Upper lobe of right lung (tissue), 1 donor: Measurements from ENCODE around the gene TSPAN5. TPM values are rescaled to one million over a fixed set of nuclear protein-coding genes. Genes with fewer than 3 reads are reported as not detected.
"Not testable (repeated sequence)": the region's sequence is repeated elsewhere in the genome, so short reads cannot be mapped to it uniquely, and the experiment has no call there.

Experiments used
- ATAC-seq: fragments of 200-7000 bp; cut with Tn5 transposase; one replicate; pipeline ENCODE4 v1.9.1; 2020; ENCODE audit warnings: mild to moderate bottlenecking, moderate library complexity
- DNase-seq: peaks from one replicate; pipeline ENCODE4 v3.0.0-alpha.2; 2020
- H3K27ac ChIP-seq: fragments of 200-600 bp; one replicate; pipeline ENCODE4 v1.8.0; 2022
- H3K27me3 ChIP-seq: fragments of 200-600 bp; one replicate; pipeline ENCODE4 v1.8.0; 2022; ENCODE audit warnings: mild to moderate bottlenecking
- H3K36me3 ChIP-seq: fragments of 200-600 bp; one replicate; pipeline ENCODE4 v1.8.0; 2022
- H3K4me1 ChIP-seq: fragments of 200-600 bp; one replicate; pipeline ENCODE4 v1.8.0; 2022
- H3K4me3 ChIP-seq: fragments of 200-600 bp; one replicate; pipeline ENCODE4 v1.8.0; 2022; ENCODE audit warnings: mild to moderate bottlenecking
- H3K9me3 ChIP-seq: fragments of 200-600 bp; one replicate; pipeline ENCODE4 v1.8.0; 2022
- CTCF ChIP-seq: fragments of 200-600 bp; IDR thresholded peaks from one replicate; pipeline ENCODE4 v1.8.0; 2022; ENCODE audit warnings: antibody characterized with exemption
- intact Hi-C: fragments of 100-400 bp; cut with DNase I; formaldehyde crosslinking; loops from one replicate; pipeline ENCODE4 v1.11.0; 2022
- total RNA-seq: library from RNA; stranded (reverse); fragmentation: NEBNext Ultra II Directional; extraction: Animal tissue kit (Norgen Biotek cat#: 25700); gene quantifications from one replicate; pipeline ENCODE4 v1.2.1, GENCODE V29; 2021
- donor health status: DM: no; HTN: yes; CAD: no; lungs with severe emphysema.

The TSPAN5 gene
- total RNA-seq, 1 donor from 2014 or later = 6.9 TPM

DNA sequence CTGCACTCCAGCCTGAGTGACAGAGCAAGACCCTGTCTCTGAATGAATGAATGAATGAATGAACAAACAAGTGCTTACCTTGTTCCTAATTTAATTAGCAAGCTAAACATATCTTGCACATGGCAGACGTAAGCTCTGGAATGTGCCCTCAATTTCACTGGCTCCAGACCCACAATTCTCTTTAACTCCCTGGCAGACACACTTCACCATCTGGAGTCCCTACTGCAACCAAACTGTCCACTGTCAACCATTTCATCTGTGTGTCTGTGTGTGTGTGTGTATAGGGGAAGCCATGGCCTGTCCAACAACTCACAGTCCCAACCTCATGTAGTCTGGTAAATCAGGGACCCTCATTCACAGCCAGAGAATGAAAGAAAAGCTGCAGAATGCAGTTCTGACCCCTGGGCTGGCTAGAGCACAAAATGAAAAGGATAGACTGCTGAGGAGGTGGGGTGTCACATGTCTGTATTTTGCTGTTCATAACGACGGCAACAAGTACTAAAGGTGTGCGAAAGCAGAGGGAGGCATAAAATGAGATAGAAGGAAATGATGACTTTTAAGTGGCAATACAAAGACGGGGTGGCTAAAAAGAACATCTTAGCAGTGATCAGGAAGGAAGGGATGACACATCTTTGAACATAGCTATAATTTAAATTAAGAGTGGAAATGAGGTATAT lies 114.1 kb downstream of the TSPAN5 start:
- no peak overlapping the region for H3K27ac ChIP-seq
- H3K4me1 ChIP-seq = no peaks in the 10 kb centered on the region
- no peak for TF ChIP-seq CTCF
- H3K9me3 ChIP-seq = no peaks in the 10 kb centered on the region
- no peaks in the 10 kb centered on the region for H3K36me3 ChIP-seq
- intact Hi-C loops = no loop called here
- no peak for DNase-seq
- H3K27me3 ChIP-seq = no peaks in the 10 kb centered on the region
- no peak overlapping the region for H3K4me3 ChIP-seq
- no peak for ATAC-seq

GRCh38 chr4:98542011-98542410 lies 116.4 kb downstream of the TSPAN5 start:
- DNase-seq (no peak), ATAC-seq (no peak)
- Histone ChIP-seq H3K27ac (no peak overlapping the region), H3K36me3 (no peaks in the 10 kb centered on the region), H3K27me3 (no peaks in the 10 kb centered on the region), H3K4me1 (no peaks in the 10 kb centered on the region), H3K9me3 (no peaks in the 10 kb centered on the region), H3K4me3 (no peak overlapping the region)
- intact Hi-C loops = no loop called here
- TF ChIP-seq CTCF = no peak

DNA sequence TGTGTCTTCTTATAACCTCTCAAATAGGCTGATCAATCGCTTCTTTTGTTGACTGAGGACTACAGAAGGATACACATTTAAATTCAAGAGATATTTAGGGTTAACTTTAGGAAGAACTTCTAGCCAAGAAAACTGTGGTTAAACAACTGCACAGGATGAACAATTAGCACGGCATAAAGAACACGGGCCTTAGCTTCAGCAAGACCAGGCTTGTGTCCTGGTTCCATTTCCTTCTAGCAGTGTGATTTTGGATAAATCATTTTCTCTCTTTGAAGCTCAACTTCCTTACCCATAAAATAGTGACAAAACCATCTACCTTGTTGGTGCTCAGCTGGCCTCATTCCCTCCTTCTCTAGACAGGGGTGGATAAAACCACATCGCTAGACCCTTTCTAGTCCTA lies 117.6 kb downstream of the TSPAN5 start:
- DNase-seq (no peak), ATAC-seq (no peak)
- Histone ChIP-seq H3K27me3 (no peaks in the 10 kb centered on the region), H3K4me3 (no peak overlapping the region), H3K4me1 (no peaks in the 10 kb centered on the region), H3K27ac (no peak overlapping the region), H3K9me3 (no peaks in the 10 kb centered on the region), H3K36me3 (no peaks in the 10 kb centered on the region)
- TF ChIP-seq CTCF = no peak
- intact Hi-C loops = no loop called here

DNA sequence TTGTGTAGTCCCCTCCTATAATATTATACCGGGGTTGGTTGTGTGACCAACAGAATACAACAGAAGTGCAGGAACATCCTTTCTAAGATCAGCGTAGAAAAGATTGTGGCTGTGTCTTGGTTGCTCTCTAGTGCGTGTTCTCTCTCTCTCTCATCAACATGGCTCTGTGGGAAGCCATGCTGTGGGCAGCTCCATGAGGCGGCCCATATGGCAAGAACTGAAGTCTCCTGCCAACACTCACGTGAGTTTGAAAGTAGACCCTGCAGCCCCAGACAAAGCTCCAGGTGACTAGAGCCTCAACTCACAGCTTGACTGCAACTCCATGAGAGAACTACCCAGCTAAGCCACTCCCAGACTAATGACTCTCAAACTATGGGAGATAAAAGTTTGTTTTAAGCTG lies 118.7 kb downstream of the TSPAN5 start:
- intact Hi-C loops = no loop called here
- no peak for TF ChIP-seq CTCF
- no peaks in the 10 kb centered on the region for H3K36me3 ChIP-seq
- no peaks in the 10 kb centered on the region for H3K4me1 ChIP-seq
- no peak for DNase-seq
- no peaks in the 10 kb centered on the region for H3K9me3 ChIP-seq
- no peaks in the 10 kb centered on the region for H3K27me3 ChIP-seq
- H3K27ac ChIP-seq = no peak overlapping the region
- H3K4me3 ChIP-seq = no peak overlapping the region
- no peak for ATAC-seq

DNA sequence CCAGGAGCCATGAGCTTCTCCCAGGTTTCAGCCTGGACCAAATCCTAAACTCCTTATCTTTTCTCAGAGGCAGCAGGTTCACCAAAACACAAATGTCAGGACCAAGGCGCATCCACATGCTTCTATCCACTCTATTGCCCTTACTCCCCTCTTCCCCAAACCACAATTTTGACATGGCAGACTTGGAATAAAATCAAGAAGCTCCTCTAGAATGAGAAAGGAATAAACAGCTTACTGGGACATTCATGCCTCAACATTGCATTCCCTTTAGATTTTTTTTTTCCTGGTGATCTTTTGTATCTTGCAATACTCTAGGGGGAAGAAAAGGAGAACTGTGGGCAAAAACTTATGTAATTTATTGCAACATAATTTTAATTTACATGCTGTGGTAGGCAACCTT lies 119.1 kb downstream of the TSPAN5 start:
- TF ChIP-seq CTCF = no peak
- no peak for DNase-seq
- no peaks in the 10 kb centered on the region for H3K36me3 ChIP-seq
- no peak overlapping the region for H3K27ac ChIP-seq
- H3K4me3 ChIP-seq = no peak overlapping the region
- H3K4me1 ChIP-seq = no peaks in the 10 kb centered on the region
- intact Hi-C loops = no loop called here
- no peaks in the 10 kb centered on the region for H3K9me3 ChIP-seq
- H3K27me3 ChIP-seq = no peaks in the 10 kb centered on the region
- ATAC-seq = no peak

DNA sequence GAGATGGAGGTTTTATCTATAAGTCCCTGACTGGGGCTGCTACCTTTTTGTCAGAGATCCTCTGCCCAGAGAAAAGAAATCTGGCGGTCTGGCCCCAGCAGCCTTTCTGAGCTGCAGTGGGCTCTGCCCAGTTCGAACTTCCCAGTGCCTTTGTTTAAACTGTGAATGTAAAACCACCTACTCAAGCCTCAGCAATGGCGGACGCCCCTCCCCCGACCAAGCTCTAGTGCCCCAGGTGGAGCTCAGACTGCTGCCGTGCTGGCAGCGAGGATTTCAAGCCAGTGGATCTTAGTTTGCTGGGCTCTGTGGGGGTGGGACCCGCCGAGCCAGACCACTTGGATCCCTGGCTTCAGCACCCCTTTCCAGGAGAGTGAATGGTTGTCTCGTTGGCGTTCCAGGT lies 121.8 kb downstream of the TSPAN5 start:
- DNase-seq = no peak
- H3K4me3 ChIP-seq = no peak overlapping the region
- H3K4me1 ChIP-seq = no peaks in the 10 kb centered on the region
- no peaks in the 10 kb centered on the region for H3K36me3 ChIP-seq
- no peak for ATAC-seq
- no peaks in the 10 kb centered on the region for H3K27me3 ChIP-seq
- intact Hi-C loops = no loop called here
- TF ChIP-seq CTCF = no peak
- no peak overlapping the region for H3K27ac ChIP-seq
- no peaks in the 10 kb centered on the region for H3K9me3 ChIP-seq

GRCh38 chr4:98534146-98534545 lies 124.3 kb downstream of the TSPAN5 start:
- H3K36me3 ChIP-seq, H3K27me3 ChIP-seq, H3K9me3 ChIP-seq, ATAC-seq, intact Hi-C loops, H3K4me3 ChIP-seq, H3K27ac ChIP-seq, H3K4me1 ChIP-seq, DNase-seq: not testable (repeated sequence)
